ENCODE results near the gene SUPT6H.

The SUPT6H gene

DNA sequence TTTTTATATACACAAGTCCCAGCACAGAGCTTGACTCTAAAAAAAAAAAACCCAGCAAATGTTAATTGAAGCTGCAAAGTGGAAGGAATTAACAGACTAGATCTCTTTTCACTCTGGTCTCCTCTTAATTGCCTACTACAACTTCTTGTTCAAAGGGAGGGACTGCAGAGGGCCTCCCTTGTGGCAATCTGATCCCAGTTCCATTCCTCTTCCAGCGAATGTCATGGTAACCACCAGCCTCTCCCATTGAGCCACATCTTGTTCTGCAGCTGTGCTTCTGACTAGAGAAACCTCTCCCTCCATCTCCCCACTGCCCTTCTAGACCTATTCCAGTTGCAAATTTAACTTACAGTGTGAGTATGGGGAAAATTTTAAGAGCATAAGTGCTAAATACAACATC lies 5.9 kb downstream of the SUPT6H start:
- no peak overlapping the region for H4K91ac ChIP-seq (ENCODE audit: low read depth, low read length)
- H3K4me2 ChIP-seq (ENCODE audit: low read length) = no peak overlapping the region
- H3K36me3 ChIP-seq (ENCODE audit: control insufficient read depth in 1 of 2, insufficient read depth in 2 of 2, low read length in 2 of 2) = peaks cover 14 to 24% of the 10 kb centered on the region in 2 experiments
- H3K79me2 ChIP-seq (ENCODE audit: control insufficient read depth, insufficient read depth, low read length, poor library complexity) = no peaks in the 10 kb centered on the region
- no peak overlapping the region for H2BK120ac ChIP-seq (ENCODE audit: insufficient read depth, low read length, poor library complexity)
- no peak for DNase-seq
- no peak overlapping the region for H3K9ac ChIP-seq (ENCODE audit: low read length)
- H3K14ac ChIP-seq (ENCODE audit: low read length) = no peak overlapping the region
- no peak overlapping the region for H3K27ac ChIP-seq (ENCODE audit: low read depth, low read length)
- H2BK5ac ChIP-seq (ENCODE audit: low read depth, low read length, poor library complexity) = no peak overlapping the region
- H3K9me3 ChIP-seq (ENCODE audit: insufficient read depth, low read depth, low read length) = no peaks in the 10 kb centered on the region
- no peak overlapping the region for H2BK12ac ChIP-seq (ENCODE audit: low read length)
- no peaks in the 10 kb centered on the region for H3K79me1 ChIP-seq (ENCODE audit: low read length)
- no peak overlapping the region for H2AK5ac ChIP-seq (ENCODE audit: low read length)
- no peaks in the 10 kb centered on the region for H3K27me3 ChIP-seq (ENCODE audit: insufficient read depth, low read length)
- no peak overlapping the region for H2AFZ ChIP-seq (ENCODE audit: insufficient read depth, low read length, poor library complexity)
- no peak overlapping the region for H4K8ac ChIP-seq (ENCODE audit: low read depth, low read length)
- no peak overlapping the region for H3K4me3 ChIP-seq (ENCODE audit: low read depth, low read length)
- H4K12ac ChIP-seq (ENCODE audit: low read depth, low read length) = no peak overlapping the region
- H3K18ac ChIP-seq (ENCODE audit: low read length) = no peak overlapping the region
- no CpG with 5 or more reads among the region's 1 CpG for WGBS (ENCODE audit: extremely low coverage, insufficient coverage, insufficient read length)
- H3K4ac ChIP-seq (ENCODE audit: low read depth, low read length) = no peak overlapping the region
- H3K23ac ChIP-seq (ENCODE audit: low read length) = no peak overlapping the region
- no peaks in the 10 kb centered on the region for H3K4me1 ChIP-seq (ENCODE audit: control insufficient read depth in 1 of 2, insufficient read depth in 2 of 2, low read length in 2 of 2)

DNA sequence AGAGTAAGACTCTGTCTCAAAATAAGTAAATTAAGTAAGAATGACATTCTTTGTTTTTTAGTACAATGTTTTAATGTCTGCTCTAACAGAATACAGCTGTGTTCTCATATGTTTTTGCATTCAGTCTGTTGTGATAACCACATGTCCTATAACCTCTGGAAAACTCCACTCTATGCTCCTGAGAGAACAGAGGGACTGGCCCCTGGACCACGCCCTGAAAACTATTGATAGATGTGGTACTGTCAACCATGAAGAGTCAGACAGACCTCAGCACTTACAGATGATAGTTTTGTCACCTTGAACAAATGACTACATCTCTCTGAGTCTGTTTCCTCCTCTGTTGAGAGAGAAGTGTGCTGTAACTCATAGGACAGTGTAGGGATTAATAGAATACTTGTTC lies 7.9 kb downstream of the SUPT6H start:
- H3K4ac ChIP-seq (ENCODE audit: low read depth, low read length) = no peak overlapping the region
- H3K18ac ChIP-seq (ENCODE audit: low read length) = no peak overlapping the region
- no peak overlapping the region for H2BK5ac ChIP-seq (ENCODE audit: low read depth, low read length, poor library complexity)
- H3K27ac ChIP-seq (ENCODE audit: low read depth, low read length) = no peak overlapping the region
- DNase-seq = no peak
- no peaks in the 10 kb centered on the region for H3K79me2 ChIP-seq (ENCODE audit: control insufficient read depth, insufficient read depth, low read length, poor library complexity)
- H2AK5ac ChIP-seq (ENCODE audit: low read length) = no peak overlapping the region
- no peak overlapping the region for H2BK12ac ChIP-seq (ENCODE audit: low read length)
- no peak overlapping the region for H3K9ac ChIP-seq (ENCODE audit: low read length)
- no peak overlapping the region for H3K23ac ChIP-seq (ENCODE audit: low read length)
- no peak overlapping the region for H4K91ac ChIP-seq (ENCODE audit: low read depth, low read length)
- H3K4me1 ChIP-seq (ENCODE audit: control insufficient read depth in 1 of 2, insufficient read depth in 2 of 2, low read length in 2 of 2) = no peaks in the 10 kb centered on the region
- WGBS (ENCODE audit: extremely low coverage, insufficient coverage, insufficient read length) = no CpG with 5 or more reads among the region's 1 CpG
- peaks cover 23 to 39% of the 10 kb centered on the region in 2 experiments for H3K36me3 ChIP-seq (ENCODE audit: control insufficient read depth in 1 of 2, insufficient read depth in 2 of 2, low read length in 2 of 2)
- no peak overlapping the region for H2AFZ ChIP-seq (ENCODE audit: insufficient read depth, low read length, poor library complexity)
- H3K14ac ChIP-seq (ENCODE audit: low read length) = no peak overlapping the region
- H3K27me3 ChIP-seq (ENCODE audit: insufficient read depth, low read length) = no peaks in the 10 kb centered on the region
- H3K4me3 ChIP-seq (ENCODE audit: low read depth, low read length) = no peak overlapping the region
- no peaks in the 10 kb centered on the region for H3K9me3 ChIP-seq (ENCODE audit: insufficient read depth, low read depth, low read length)
- H4K8ac ChIP-seq (ENCODE audit: low read depth, low read length) = no peak overlapping the region
- no peak overlapping the region for H2BK120ac ChIP-seq (ENCODE audit: insufficient read depth, low read length, poor library complexity)
- no peak overlapping the region for H3K4me2 ChIP-seq (ENCODE audit: low read length)
- H3K79me1 ChIP-seq (ENCODE audit: low read length) = no peaks in the 10 kb centered on the region
- H4K12ac ChIP-seq (ENCODE audit: low read depth, low read length) = no peak overlapping the region

DNA sequence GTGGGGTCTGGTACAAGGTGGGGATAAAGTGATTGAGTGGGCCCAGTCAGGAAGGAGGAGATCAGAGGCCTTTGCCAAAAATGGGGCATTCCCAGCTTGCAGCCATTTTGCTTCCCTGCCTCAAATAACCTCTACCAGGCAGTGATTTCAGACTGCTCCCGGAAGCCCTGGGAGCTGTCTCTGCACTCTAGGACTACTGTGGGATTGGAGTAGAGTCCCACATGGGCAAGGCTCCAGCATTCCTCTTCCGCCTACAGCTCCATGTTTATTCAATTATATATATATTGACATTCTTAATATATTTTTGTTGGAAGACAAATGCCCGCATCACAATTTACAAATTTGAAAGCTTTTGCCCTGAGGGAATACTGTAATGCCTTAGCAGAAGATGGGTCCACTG lies 13.5 kb downstream of the SUPT6H start:
- Histone ChIP-seq H3K79me2 (ENCODE audit: control insufficient read depth, insufficient read depth, low read length, poor library complexity) (no peaks in the 10 kb centered on the region), H3K23ac (ENCODE audit: low read length) (no peak overlapping the region), H2BK5ac (ENCODE audit: low read depth, low read length, poor library complexity) (no peak overlapping the region), H3K79me1 (ENCODE audit: low read length) (no peaks in the 10 kb centered on the region), H3K27me3 (ENCODE audit: insufficient read depth, low read length) (no peaks in the 10 kb centered on the region), H3K14ac (ENCODE audit: low read length) (no peak overlapping the region), H2BK12ac (ENCODE audit: low read length) (no peak overlapping the region), H4K91ac (ENCODE audit: low read depth, low read length) (no peak overlapping the region), H4K12ac (ENCODE audit: low read depth, low read length) (no peak overlapping the region), H3K4me3 (ENCODE audit: low read depth, low read length) (no peak overlapping the region), H3K4ac (ENCODE audit: low read depth, low read length) (no peak overlapping the region), H3K36me3 (ENCODE audit: control insufficient read depth in 1 of 2, insufficient read depth in 2 of 2, low read length in 2 of 2) (peaks cover 61 to 79% of the 10 kb centered on the region in 2 experiments), H2AK5ac (ENCODE audit: low read length) (no peak overlapping the region), H2AFZ (ENCODE audit: insufficient read depth, low read length, poor library complexity) (no peak overlapping the region), H3K27ac (ENCODE audit: low read depth, low read length) (no peak overlapping the region), H3K9ac (ENCODE audit: low read length) (no peak overlapping the region), H4K8ac (ENCODE audit: low read depth, low read length) (no peak overlapping the region), H3K4me2 (ENCODE audit: low read length) (no peak overlapping the region), H3K18ac (ENCODE audit: low read length) (no peak overlapping the region), H3K9me3 (ENCODE audit: insufficient read depth, low read depth, low read length) (no peaks in the 10 kb centered on the region), H2BK120ac (ENCODE audit: insufficient read depth, low read length, poor library complexity) (no peak overlapping the region), H3K4me1 (ENCODE audit: control insufficient read depth in 1 of 2, insufficient read depth in 2 of 2, low read length in 2 of 2) (no peaks in the 10 kb centered on the region)
- no CpG with 5 or more reads among the region's 3 CpGs for WGBS (ENCODE audit: extremely low coverage, insufficient coverage, insufficient read length)
- DNase-seq = peak; percentile 16 to 80

DNA sequence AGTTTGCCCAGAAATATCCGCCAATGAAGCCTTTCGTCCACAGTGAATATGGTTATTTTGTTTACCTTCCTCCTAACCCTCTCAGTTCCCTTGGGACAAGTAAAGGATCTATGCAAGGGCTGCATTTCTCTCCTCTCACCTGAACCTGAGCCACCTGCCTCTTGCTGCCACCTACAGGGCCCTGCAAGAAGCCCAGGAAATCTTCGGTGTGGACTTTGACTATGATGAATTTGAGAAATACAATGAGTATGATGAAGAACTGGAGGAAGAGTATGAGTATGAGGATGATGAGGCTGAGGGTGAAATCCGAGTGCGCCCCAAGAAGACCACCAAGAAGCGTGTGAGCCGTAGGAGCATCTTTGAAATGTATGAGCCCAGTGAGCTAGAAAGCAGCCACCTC lies 14.0 kb downstream of the SUPT6H start:
- Histone ChIP-seq H4K8ac (ENCODE audit: low read depth, low read length) (no peak overlapping the region), H2BK12ac (ENCODE audit: low read length) (no peak overlapping the region), H2BK120ac (ENCODE audit: insufficient read depth, low read length, poor library complexity) (no peak overlapping the region), H2AK5ac (ENCODE audit: low read length) (no peak overlapping the region), H3K4me1 (ENCODE audit: control insufficient read depth in 1 of 2, insufficient read depth in 2 of 2, low read length in 2 of 2) (no peaks in the 10 kb centered on the region), H3K18ac (ENCODE audit: low read length) (no peak overlapping the region), H2BK5ac (ENCODE audit: low read depth, low read length, poor library complexity) (no peak overlapping the region), H4K12ac (ENCODE audit: low read depth, low read length) (no peak overlapping the region), H3K27me3 (ENCODE audit: insufficient read depth, low read length) (no peaks in the 10 kb centered on the region), H3K79me1 (ENCODE audit: low read length) (no peaks in the 10 kb centered on the region), H3K4ac (ENCODE audit: low read depth, low read length) (no peak overlapping the region), H3K14ac (ENCODE audit: low read length) (no peak overlapping the region), H3K27ac (ENCODE audit: low read depth, low read length) (no peak overlapping the region), H3K9me3 (ENCODE audit: insufficient read depth, low read depth, low read length) (no peaks in the 10 kb centered on the region), H3K79me2 (ENCODE audit: control insufficient read depth, insufficient read depth, low read length, poor library complexity) (no peaks in the 10 kb centered on the region), H3K4me3 (ENCODE audit: low read depth, low read length) (no peak overlapping the region), H3K9ac (ENCODE audit: low read length) (no peak overlapping the region), H2AFZ (ENCODE audit: insufficient read depth, low read length, poor library complexity) (no peak overlapping the region), H4K91ac (ENCODE audit: low read depth, low read length) (no peak overlapping the region), H3K4me2 (ENCODE audit: low read length) (no peak overlapping the region), H3K36me3 (ENCODE audit: control insufficient read depth in 1 of 2, insufficient read depth in 2 of 2, low read length in 2 of 2) (peaks cover 65 to 83% of the 10 kb centered on the region in 2 experiments), H3K23ac (ENCODE audit: low read length) (no peak overlapping the region)
- no CpG with 5 or more reads among the region's 7 CpGs for WGBS (ENCODE audit: extremely low coverage, insufficient coverage, insufficient read length)
- peak; percentile 30 to 66 for DNase-seq
